ENCODE measurements around the gene LHFPL2.

DNA sequence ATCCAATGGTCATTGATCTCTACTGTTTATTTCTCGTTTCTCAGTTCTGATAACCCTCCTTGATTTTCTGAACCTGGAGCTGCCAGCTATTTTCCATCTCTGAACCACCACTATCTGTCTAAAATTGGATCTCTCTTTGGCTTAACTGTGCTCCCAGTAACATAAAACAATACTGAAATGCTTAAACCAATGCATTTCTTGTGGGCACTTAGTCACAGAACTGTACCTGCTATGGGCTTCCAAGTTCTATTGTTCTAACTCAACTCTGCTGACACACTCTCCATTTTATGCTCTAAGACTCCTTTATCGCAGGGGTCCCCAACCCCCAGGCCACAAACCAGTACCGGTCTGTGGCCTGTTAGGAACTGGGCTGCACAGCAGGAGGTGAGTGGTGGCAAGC, 120.6 kb downstream of the LHFPL2 start:
- TF ChIP-seq, protein P1, sequence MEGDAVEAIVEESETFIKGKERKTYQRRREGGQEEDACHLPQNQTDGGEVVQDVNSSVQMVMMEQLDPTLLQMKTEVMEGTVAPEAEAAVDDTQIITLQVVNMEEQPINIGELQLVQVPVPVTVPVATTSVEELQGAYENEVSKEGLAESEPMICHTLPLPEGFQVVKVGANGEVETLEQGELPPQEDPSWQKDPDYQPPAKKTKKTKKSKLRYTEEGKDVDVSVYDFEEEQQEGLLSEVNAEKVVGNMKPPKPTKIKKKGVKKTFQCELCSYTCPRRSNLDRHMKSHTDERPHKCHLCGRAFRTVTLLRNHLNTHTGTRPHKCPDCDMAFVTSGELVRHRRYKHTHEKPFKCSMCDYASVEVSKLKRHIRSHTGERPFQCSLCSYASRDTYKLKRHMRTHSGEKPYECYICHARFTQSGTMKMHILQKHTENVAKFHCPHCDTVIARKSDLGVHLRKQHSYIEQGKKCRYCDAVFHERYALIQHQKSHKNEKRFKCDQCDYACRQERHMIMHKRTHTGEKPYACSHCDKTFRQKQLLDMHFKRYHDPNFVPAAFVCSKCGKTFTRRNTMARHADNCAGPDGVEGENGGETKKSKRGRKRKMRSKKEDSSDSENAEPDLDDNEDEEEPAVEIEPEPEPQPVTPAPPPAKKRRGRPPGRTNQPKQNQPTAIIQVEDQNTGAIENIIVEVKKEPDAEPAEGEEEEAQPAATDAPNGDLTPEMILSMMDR (IDR thresholded peaks at IDR 0.05), result no peak
- TF ChIP-seq CHD2 (IDR thresholded peaks at IDR 0.05; ENCODE audit: low read length, partially characterized antibody) (no peak), MXI1 (IDR thresholded peaks at IDR 0.05; ENCODE audit: low read depth, low read length) (no peak), IRF3 (IDR thresholded peaks at IDR 0.05; ENCODE audit: low read depth, low read length) (no peak), GABPA (IDR thresholded peaks at IDR 0.05; ENCODE audit: low read depth) (no peak), YY1 (IDR thresholded peaks at IDR 0.05; ENCODE audit: low read depth) (no peak), NRF1 (IDR thresholded peaks at IDR 0.05; ENCODE audit: low read depth, low read length) (no peak), PBX3 (IDR thresholded peaks at IDR 0.05) (no peak), JUND (IDR thresholded peaks at IDR 0.05) (no peak)
